Effector memory CD4-positive, alpha-beta T cell (primary cell): Measurements from ENCODE around the gene GOLGA6L2.
"Not testable (repeated sequence)": the region's sequence is repeated elsewhere in the genome, so short reads cannot be mapped to it uniquely, and the experiment has no call there.

Experiments
- DNase-seq, 3 donors: peaks; one replicate each; pipeline ENCODE4 v3.0.0-alpha.2; 2020
- H3K27ac ChIP-seq: 2 replicates; pipeline ENCODE4 v1.7.0; 2013; ENCODE audit warnings: mild to moderate bottlenecking, low read length, moderate library complexity; ENCODE audit not compliant: insufficient read depth, poor library complexity, severe bottlenecking
- H3K27me3 ChIP-seq: replicated peaks from 2 replicates; pipeline ENCODE4 v1.7.0; 2013; ENCODE audit warnings: mild to moderate bottlenecking, low read length; ENCODE audit not compliant: insufficient read depth, control insufficient read depth, poor library complexity, severe bottlenecking
- H3K36me3 ChIP-seq: 2 replicates; pipeline ENCODE4 v1.7.0; 2013; ENCODE audit warnings: mild to moderate bottlenecking, low read length, moderate library complexity; ENCODE audit not compliant: control insufficient read depth, insufficient read depth
- H3K4me1 ChIP-seq: 2 replicates; pipeline ENCODE4 v1.7.0; 2013; ENCODE audit warnings: low read length, mild to moderate bottlenecking; ENCODE audit not compliant: control insufficient read depth, insufficient read depth, poor library complexity, severe bottlenecking
- H3K4me3 ChIP-seq: 2 replicates; pipeline ENCODE4 v1.7.0; 2013; ENCODE audit warnings: low read length, low read depth, mild to moderate bottlenecking; ENCODE audit not compliant: insufficient read depth, poor library complexity, severe bottlenecking
- H3K9me3 ChIP-seq: 2 replicates; pipeline ENCODE4 v1.7.0; 2013; ENCODE audit warnings: mild to moderate bottlenecking, low read length, moderate library complexity; ENCODE audit not compliant: control insufficient read depth

GOLGA6L2 gene

DNA sequence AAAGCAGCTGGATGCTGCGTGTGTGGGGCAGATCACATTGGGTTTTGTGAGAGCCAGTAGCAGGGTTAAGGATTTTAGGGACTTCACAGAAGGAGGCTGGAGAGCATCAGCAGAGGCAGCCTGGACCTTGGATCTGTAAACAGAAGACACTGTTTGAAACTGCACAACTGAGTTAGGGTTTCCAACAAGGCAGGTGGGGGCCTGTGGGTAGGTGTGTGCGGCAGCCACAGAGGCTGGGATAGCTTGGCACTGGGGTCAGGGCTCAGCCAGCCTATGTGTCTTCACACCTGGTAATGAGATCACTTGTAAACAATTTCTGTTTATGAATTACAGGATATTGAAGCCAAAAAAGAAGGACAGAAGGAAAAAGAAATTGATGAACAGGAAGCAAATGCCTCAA is 12.3 kb downstream of the GOLGA6L2 start:
- not testable (repeated sequence) for H3K27ac ChIP-seq, H3K4me3 ChIP-seq, H3K27me3 ChIP-seq, H3K36me3 ChIP-seq, H3K9me3 ChIP-seq, DNase-seq, H3K4me1 ChIP-seq

GRCh38 chr15:23425327-23425726 is 21.7 kb downstream of the GOLGA6L2 start:
- not testable (repeated sequence) for DNase-seq, H3K9me3 ChIP-seq, H3K27me3 ChIP-seq, H3K27ac ChIP-seq, H3K4me1 ChIP-seq, H3K36me3 ChIP-seq, H3K4me3 ChIP-seq

- Histone ChIP-seq H3K27ac (no peak overlapping the region), H3K36me3 (no peaks in the 10 kb centered on the region), H3K4me3 (no peak overlapping the region), H3K4me1 (no peaks in the 10 kb centered on the region), H3K9me3 (no peaks in the 10 kb centered on the region), H3K27me3 (no peaks in the 10 kb centered on the region)
- DNase-seq = no peak
Observed at GRCh38 chr15:23424111-23424904, 22.7 kb downstream of the GOLGA6L2 start.

DNA sequence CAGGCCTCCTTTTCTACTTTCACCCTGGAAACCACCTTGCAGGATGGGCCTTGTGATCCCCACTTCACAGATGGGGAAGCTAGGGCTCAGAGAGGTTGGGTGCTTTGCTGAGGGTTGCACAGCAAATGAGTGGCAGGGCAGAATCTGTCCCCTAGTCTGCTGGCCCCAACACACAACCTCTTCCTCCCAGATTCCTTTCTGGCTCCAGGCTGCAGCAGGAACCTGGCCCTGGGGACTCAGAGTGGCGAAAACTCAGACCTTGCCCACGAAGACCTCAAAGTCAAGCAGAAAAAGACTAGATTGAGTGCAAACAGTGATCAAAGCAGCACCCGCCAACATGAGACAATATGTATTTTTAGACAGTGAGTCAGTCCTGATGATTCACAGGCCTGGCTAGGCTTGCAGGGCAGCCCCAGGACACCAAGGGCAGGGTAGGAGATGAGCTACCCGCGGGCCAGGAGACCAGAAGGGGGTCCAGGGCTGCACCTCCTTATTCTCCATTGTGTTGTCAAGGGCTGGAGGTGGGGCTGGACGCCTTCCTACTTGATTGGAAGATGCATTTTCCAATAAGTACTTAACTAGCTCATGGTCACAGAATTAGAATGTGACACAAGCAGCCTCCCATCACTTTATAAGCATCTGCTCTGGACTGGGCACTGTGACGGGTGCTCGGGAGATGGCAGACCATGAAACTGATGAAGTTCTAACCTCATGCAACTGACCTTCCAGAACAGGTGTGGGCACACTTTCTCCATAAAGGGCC is 23.9 kb downstream of the GOLGA6L2 start:
- Histone ChIP-seq H3K9me3 (no peaks in the 10 kb centered on the region), H3K27ac (no peak overlapping the region), H3K36me3 (no peaks in the 10 kb centered on the region), H3K4me3 (no peak overlapping the region), H3K4me1 (no peaks in the 10 kb centered on the region), H3K27me3 (no peaks in the 10 kb centered on the region)
- no peak for DNase-seq

- H3K27me3 ChIP-seq = no peaks in the 10 kb centered on the region
- no peaks in the 10 kb centered on the region for H3K36me3 ChIP-seq
- H3K4me1 ChIP-seq = no peaks in the 10 kb centered on the region
- H3K27ac ChIP-seq = no peak overlapping the region
- H3K9me3 ChIP-seq = no peaks in the 10 kb centered on the region
- DNase-seq = no peak
- H3K4me3 ChIP-seq = no peak overlapping the region
Observed at GRCh38 chr15:23422099-23422945, 24.7 kb downstream of the GOLGA6L2 start.

DNA sequence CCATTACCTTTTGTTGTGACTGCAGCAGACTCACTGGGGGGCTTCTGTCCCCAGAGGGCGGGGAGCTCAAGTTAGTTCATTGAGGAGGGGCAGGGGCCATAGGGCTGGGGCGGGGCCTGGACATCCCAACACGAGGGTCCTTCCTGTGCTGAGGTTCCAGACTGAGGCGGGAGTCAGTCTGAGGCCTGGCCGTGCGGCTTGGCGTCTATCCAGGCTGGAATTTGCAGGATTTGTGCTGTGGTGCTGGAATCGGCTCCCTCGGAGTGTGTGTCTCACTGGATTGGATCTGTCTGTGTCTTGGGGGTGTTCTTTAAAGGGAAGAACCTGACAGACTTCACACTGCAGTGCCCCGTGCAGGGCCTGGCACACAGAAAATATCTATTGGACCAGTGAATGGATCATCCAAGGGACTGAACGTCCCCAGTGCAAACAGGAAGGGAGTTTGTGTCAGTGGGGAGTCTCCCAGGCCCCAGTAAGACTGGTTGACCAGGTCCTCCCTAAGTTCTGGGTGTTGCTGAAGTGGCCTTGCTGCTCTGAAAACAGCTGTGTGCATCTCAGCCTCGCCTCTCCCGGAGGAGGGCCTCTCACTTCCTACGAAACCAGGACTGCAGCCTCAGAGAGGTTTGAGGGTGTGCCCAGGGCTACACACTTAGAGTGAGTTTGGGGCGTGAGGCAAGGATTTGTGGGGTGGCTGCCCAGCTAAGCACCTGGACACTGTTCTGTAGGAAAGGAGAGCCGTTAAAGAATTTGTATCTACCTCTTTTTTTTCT is 26.1 kb downstream of the GOLGA6L2 start:
- Histone ChIP-seq H3K27ac (no peak overlapping the region), H3K36me3 (no peaks in the 10 kb centered on the region), H3K27me3 (no peaks in the 10 kb centered on the region), H3K9me3 (no peaks in the 10 kb centered on the region), H3K4me3 (no peak overlapping the region), H3K4me1 (no peaks in the 10 kb centered on the region)
- no peak for DNase-seq

GRCh38 chr15:23416349-23417276 is 30.4 kb downstream of the GOLGA6L2 start:
- Histone ChIP-seq H3K27me3 (no peaks in the 10 kb centered on the region), H3K4me1 (no peaks in the 10 kb centered on the region), H3K27ac (no peak overlapping the region), H3K9me3 (no peaks in the 10 kb centered on the region), H3K4me3 (no peak overlapping the region), H3K36me3 (no peaks in the 10 kb centered on the region)
- DNase-seq = no peak

DNA sequence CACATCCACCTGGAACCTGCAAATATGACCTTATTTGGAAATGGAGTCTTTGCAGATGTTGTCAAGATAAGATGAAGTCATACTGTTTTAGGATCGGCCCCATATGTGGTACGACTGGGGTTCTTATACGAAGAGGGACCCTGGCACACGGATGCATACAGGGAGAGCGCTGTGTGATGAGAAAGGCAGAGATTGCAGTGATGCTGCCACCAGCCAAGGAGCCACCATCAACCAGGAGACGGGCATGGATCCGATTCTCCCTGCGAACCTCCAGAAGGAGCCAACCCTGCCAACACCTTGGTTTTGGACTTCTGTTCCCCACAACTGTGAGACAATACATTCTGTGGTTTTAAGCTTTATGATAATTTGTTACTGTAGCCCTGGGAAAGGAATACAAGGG is 31.2 kb downstream of the GOLGA6L2 start:
- not testable (repeated sequence) for H3K9me3 ChIP-seq, H3K4me1 ChIP-seq, H3K27ac ChIP-seq, H3K36me3 ChIP-seq, DNase-seq, H3K4me3 ChIP-seq, H3K27me3 ChIP-seq
